Peyer's patch (tissue), 4 donors: ENCODE measurements around the gene IGF2BP2.

Experiments
- POLR2A ChIP-seq, 2 donors: fragments of 450-650 bp; IDR thresholded peaks; one replicate each; pipeline ENCODE4 v1.5.1; 2017; ENCODE audit warnings: antibody characterized with exemption in 2 of 2, mild to moderate bottlenecking in 2 of 2, moderate library complexity in 2 of 2
- TF ChIP-seq, protein P1 (sequence below), 6 experiments: fragments of 450-650 bp in 4 of 6; fragments of 200-600 bp in 2 of 6; sonication (generic) in 1 of 6; IDR thresholded peaks; one replicate each; pipeline ENCODE4 v1.5.1; 2017 to 2019; ENCODE audit warnings: antibody characterized with exemption in 6 of 6, mild to moderate bottlenecking in 3 of 6, moderate library complexity in 1 of 6

DNA sequence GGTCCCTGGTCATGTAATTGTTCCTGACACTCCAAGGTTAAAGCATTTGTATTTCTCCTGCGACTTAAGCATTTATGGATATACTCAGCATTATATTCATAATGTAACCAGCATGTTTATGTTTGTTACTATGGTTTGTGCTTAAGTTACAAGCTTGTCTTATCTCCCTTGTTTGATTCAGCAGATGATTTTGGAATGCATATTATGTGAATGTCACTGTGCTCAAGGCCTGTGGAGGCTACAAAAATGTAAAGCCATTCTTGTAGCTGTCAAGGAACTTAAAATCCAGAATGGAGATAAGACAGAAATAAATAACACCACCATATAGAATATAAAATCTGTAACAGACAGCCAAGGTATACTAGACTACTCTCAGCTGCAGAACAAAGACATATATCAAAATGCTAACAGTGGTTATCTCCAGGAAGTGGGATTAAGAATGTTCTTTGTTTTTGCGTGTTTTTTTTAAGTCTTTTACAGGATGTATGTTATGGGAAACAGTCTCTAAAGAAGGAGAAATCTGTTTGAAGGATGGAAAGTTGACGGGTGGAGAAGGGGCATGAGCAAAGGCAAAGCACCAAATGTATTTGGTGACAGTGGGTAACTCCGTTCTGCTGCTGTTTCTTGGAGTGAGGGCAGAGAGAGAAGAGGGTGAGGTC lies 61.4 kb downstream of the IGF2BP2 start:
- TF ChIP-seq POLR2A (IDR thresholded peaks at IDR 0.05): no peak
- TF ChIP-seq, protein P1, sequence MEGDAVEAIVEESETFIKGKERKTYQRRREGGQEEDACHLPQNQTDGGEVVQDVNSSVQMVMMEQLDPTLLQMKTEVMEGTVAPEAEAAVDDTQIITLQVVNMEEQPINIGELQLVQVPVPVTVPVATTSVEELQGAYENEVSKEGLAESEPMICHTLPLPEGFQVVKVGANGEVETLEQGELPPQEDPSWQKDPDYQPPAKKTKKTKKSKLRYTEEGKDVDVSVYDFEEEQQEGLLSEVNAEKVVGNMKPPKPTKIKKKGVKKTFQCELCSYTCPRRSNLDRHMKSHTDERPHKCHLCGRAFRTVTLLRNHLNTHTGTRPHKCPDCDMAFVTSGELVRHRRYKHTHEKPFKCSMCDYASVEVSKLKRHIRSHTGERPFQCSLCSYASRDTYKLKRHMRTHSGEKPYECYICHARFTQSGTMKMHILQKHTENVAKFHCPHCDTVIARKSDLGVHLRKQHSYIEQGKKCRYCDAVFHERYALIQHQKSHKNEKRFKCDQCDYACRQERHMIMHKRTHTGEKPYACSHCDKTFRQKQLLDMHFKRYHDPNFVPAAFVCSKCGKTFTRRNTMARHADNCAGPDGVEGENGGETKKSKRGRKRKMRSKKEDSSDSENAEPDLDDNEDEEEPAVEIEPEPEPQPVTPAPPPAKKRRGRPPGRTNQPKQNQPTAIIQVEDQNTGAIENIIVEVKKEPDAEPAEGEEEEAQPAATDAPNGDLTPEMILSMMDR (IDR thresholded peaks at IDR 0.05): no peak
